Stimulated activated naive CD8-positive, alpha-beta T cell treated with anti-CD3 and anti-CD28 coated beads, Interleukin-15, amount 100 ng/mL, for 72 hours (primary cell): ENCODE results near the gene MUC21.
"Not testable (repeated sequence)": the region's sequence is repeated elsewhere in the genome, so short reads cannot be mapped to it uniquely, and the experiment has no call there.

Experiments used
- ATAC-seq: fragments of 150-1000 bp; cut with Tn5 transposase; 2 replicates; pipeline ENCODE4 v1.10.0; 2021; ENCODE audit warnings: mild to moderate bottlenecking, moderate library complexity
- DNase-seq, 2 donors: peaks; one replicate each; pipeline ENCODE4 v3.0.0; 2021 to 2022
- H3K27ac Mint-ChIP-seq, 2 donors: one replicate each; pipeline ENCODE4 v1.8.0; 2022; ENCODE audit warnings: mild to moderate bottlenecking in 2 of 2, mixed read lengths in 2 of 2, moderate library complexity in 2 of 2
- H3K27me3 Mint-ChIP-seq: one replicate; pipeline ENCODE4 v1.8.0; 2022; ENCODE audit warnings: mixed read lengths
- H3K4me1 Mint-ChIP-seq: one replicate; pipeline ENCODE4 v1.8.0; 2022; ENCODE audit warnings: mild to moderate bottlenecking, mixed read lengths
- H3K4me3 Mint-ChIP-seq, 2 donors: one replicate each; pipeline ENCODE4 v1.8.0; 2022; ENCODE audit warnings: mild to moderate bottlenecking in 2 of 2, mixed read lengths in 2 of 2, moderate library complexity in 1 of 2
- H3K9me3 Mint-ChIP-seq, 2 donors: one replicate each; pipeline ENCODE4 v1.8.0; 2022; ENCODE audit warnings: mixed read lengths in 2 of 2

Gene MUC21

DNA sequence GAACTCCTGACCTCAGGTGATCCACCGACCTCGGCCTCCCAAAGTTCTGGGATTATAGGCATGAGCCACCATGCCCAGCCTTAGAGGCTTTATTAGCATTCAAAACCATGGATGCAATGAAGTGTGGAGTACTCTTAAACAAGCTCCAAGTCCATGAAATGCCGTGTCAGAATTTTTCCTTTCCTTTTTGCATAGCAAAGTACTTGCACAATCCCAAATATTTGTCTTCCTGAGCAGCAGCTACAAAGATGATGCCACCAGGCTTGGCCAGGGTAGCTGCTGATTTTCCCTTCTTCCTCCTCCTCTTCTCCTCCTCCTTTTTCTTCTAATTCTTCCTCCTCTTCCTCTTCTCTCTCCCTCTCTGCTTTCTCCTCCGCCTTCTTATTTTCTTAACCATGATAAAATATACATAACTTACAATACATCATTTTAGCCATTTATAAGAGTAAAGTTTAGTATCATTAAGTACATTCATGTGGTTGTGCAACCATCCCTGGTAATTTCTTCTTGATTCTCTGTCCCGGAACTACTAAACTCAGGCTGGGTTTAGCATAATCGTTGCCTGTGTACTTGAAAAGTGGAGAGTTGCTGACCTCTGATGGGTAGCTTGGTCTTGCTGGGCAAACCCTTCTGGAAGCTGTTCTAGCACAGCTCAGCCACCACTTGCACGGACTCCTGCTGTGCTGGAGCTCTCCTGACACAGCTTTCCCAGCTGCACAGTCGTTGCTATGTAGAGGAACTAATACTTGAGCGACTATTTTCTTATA, 22.4 kb upstream of the MUC21 start:
- H3K4me3 Mint-ChIP-seq = no peak overlapping the region
- H3K4me1 Mint-ChIP-seq = peaks cover 21% of the 10 kb centered on the region
- H3K27ac Mint-ChIP-seq = no peak overlapping the region
- DNase-seq (no peak), ATAC-seq (no peak)
- peaks cover 38% of the 10 kb centered on the region for H3K27me3 Mint-ChIP-seq
- H3K9me3 Mint-ChIP-seq = no peaks in the 10 kb centered on the region

- no peak for ATAC-seq
- H3K4me1 Mint-ChIP-seq = peaks cover 21% of the 10 kb centered on the region
- H3K4me3 Mint-ChIP-seq = no peak overlapping the region
- H3K27me3 Mint-ChIP-seq = peaks cover 38% of the 10 kb centered on the region
- DNase-seq = no peak
- H3K27ac Mint-ChIP-seq = no peak overlapping the region
- no peaks in the 10 kb centered on the region for H3K9me3 Mint-ChIP-seq
Measured at GRCh38 chr6:30962716-30963115, 20.8 kb upstream of the MUC21 start.

DNA sequence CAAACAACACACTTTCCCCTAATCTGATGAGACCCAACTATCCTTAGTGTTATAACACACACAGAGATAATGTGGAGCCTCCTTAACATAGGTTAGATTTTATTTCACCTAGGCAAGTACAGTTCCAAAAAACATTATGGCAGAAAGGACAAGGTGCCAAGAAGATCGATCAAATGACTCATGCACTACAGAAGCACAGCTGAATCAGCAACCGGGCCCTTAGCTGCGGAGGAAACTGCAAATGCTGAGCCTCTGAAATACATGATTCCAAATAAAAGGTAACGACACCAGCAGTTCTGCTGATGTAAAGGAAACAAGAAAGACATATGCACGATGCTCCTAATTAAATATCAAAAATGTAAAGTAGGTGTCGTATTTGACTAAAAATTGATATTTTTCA, 19.9 kb upstream of the MUC21 start:
- no peak overlapping the region for H3K27ac Mint-ChIP-seq
- H3K4me1 Mint-ChIP-seq = peaks cover 21% of the 10 kb centered on the region
- peaks cover 38% of the 10 kb centered on the region for H3K27me3 Mint-ChIP-seq
- ATAC-seq (no peak), DNase-seq (no peak)
- no peaks in the 10 kb centered on the region for H3K9me3 Mint-ChIP-seq
- H3K4me3 Mint-ChIP-seq = no peak overlapping the region

DNA sequence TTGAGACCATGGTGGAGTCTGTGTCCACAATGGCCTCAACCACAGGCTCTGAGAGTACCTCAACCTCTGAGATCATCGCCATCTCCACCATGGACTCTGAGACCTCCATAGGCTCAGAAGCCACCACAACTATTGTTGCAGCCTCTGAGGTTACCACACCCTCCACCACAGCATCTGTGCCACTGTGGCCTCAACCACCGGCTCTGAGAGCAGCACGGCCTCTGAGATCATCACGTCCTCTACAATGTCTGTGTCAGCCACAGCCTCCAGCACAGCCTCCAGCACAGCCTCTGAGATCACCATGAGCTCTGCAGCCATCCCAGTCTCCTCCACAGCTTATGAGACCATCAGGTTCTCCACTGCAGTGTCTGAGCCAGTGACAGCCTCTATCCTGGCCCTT, 19.4 kb upstream of the MUC21 start:
- Mint-ChIP-seq H3K4me3 (no peak overlapping the region), H3K9me3 (no peaks in the 10 kb centered on the region), H3K27me3 (peaks cover 34% of the 10 kb centered on the region), H3K27ac (no peak overlapping the region), H3K4me1 (peaks cover 21% of the 10 kb centered on the region)
- peak; percentile 80 for ATAC-seq
- DNase-seq = peak; percentile 32 to 52

- peaks cover 21% of the 10 kb centered on the region for H3K4me1 Mint-ChIP-seq
- ATAC-seq = peak; percentile 65
- H3K27ac Mint-ChIP-seq = no peak overlapping the region
Measured at GRCh38 chr6:30965140-30965601, 18.3 kb upstream of the MUC21 start.

DNA sequence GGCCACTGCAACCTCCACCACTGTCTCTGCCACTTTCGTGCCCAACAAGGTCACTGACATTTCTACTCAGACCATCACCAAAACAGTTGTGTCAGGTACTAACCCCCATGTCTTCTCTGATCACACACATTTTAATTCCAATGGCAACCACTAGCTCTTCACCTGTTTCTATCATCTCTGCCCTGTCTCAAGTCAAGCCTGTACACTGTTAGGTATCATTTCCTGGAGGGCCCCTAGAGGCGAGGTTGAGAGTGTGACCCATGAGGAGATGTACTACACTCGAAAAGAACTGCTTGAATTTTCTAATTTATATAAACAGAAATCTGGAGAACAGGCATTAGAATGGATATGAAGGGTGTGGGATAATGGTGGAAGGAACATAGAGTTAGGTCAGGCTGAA, 17.4 kb upstream of the MUC21 start:
- DNase-seq (no peak), ATAC-seq (no peak)
- H3K9me3 Mint-ChIP-seq = no peaks in the 10 kb centered on the region
- no peak overlapping the region for H3K4me3 Mint-ChIP-seq
- peaks cover 21% of the 10 kb centered on the region for H3K4me1 Mint-ChIP-seq
- peaks cover 28% of the 10 kb centered on the region for H3K27me3 Mint-ChIP-seq
- H3K27ac Mint-ChIP-seq = no peak overlapping the region

More at GRCh38 chr6:30965140-30965601, 18.3 kb upstream of the MUC21 start:
- peaks cover 28% of the 10 kb centered on the region for H3K27me3 Mint-ChIP-seq
- H3K9me3 Mint-ChIP-seq = no peaks in the 10 kb centered on the region
- DNase-seq = peak; percentile 10 to 23
- no peak overlapping the region for H3K4me3 Mint-ChIP-seq

GRCh38 chr6:30969171-30969570, 14.3 kb upstream of the MUC21 start:
- not testable (repeated sequence) for DNase-seq, H3K4me3 Mint-ChIP-seq, H3K9me3 Mint-ChIP-seq, ATAC-seq
- Mint-ChIP-seq H3K27ac (peak overlapping the region in 1 of 2 donors; percentile 7), H3K4me1 (peaks cover 18% of the 10 kb centered on the region), H3K27me3 (peaks cover 34% of the 10 kb centered on the region)

DNA sequence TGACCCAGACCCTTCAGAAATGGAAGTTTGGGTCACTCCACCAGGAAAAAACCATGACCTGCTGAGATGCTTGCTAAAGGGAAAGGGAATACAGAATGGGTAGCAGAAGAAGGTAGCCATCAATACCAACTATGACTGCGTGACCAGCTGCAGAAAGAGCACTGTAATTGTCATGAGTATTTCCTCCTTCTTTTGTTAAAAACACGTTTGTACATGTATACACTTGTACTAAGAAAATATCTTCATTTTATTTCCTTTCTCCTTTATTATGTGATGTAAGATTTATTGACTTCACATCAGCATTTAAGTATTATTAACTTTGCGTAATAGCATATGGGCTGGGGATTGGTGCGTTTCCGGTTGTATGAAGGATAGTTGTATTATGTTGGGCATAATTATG, 12.6 kb upstream of the MUC21 start:
- no peak for ATAC-seq
- no peak overlapping the region for H3K27ac Mint-ChIP-seq
- H3K27me3 Mint-ChIP-seq = peaks cover 16% of the 10 kb centered on the region
- H3K4me3 Mint-ChIP-seq = no peak overlapping the region
- no peaks in the 10 kb centered on the region for H3K9me3 Mint-ChIP-seq
- H3K4me1 Mint-ChIP-seq = peaks cover under 1% of the 10 kb centered on the region
- no peak for DNase-seq

GRCh38 chr6:30972816-30973215, 10.7 kb upstream of the MUC21 start:
- Mint-ChIP-seq H3K27ac (no peak overlapping the region), H3K4me1 (no peaks in the 10 kb centered on the region), H3K4me3 (no peak overlapping the region), H3K9me3 (no peaks in the 10 kb centered on the region), H3K27me3 (peaks cover 10% of the 10 kb centered on the region)
- no peak for DNase-seq
- no peak for ATAC-seq

DNA sequence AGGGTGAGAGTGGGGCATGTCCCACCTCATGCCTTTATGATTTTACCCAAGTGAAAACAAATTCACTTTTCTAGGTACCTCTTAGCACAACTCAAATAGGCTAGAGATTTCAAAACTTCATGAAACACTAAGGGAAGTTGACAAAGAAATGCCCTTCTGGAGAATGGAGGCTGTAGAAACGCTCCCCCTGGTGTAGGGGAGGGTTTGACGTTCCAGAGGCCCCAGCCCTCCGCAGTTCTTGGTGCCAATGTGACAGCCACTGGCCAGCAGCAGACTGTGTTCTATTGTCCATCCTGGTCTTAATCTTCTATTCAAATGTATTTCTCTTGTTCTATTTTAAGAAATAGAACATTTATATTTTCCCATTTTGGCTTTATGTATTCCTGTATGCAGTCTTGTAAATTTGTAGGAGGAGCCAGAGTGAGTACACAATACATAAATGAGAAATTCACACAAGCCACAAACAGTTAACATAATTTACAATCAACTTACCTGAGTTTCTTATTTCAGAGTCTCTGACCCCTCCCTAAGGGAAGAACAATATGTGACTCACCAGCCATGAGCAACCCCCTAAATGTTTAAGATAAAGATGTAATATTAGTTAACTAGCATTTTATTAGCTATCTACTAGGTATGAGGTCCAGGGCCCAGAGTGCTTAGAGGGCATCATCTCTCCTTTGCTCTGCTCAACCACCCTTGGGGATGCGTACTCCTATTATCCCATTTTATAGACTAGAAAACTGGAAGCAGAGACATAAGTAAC, 8.8 kb upstream of the MUC21 start:
- ATAC-seq = no peak
- H3K4me3 Mint-ChIP-seq = no peak overlapping the region
- H3K27ac Mint-ChIP-seq = no peak overlapping the region
- H3K27me3 Mint-ChIP-seq = peaks cover 17% of the 10 kb centered on the region
- DNase-seq = no peak
- no peaks in the 10 kb centered on the region for H3K9me3 Mint-ChIP-seq
- no peaks in the 10 kb centered on the region for H3K4me1 Mint-ChIP-seq

GRCh38 chr6:30979141-30979540, 4.4 kb upstream of the MUC21 start:
- H3K27me3 Mint-ChIP-seq = peaks cover 36% of the 10 kb centered on the region
- no peak for ATAC-seq
- no peak overlapping the region for H3K4me3 Mint-ChIP-seq
- no peak overlapping the region for H3K27ac Mint-ChIP-seq
- DNase-seq = no peak
- H3K4me1 Mint-ChIP-seq = peaks cover 12% of the 10 kb centered on the region
- no peaks in the 10 kb centered on the region for H3K9me3 Mint-ChIP-seq

DNA sequence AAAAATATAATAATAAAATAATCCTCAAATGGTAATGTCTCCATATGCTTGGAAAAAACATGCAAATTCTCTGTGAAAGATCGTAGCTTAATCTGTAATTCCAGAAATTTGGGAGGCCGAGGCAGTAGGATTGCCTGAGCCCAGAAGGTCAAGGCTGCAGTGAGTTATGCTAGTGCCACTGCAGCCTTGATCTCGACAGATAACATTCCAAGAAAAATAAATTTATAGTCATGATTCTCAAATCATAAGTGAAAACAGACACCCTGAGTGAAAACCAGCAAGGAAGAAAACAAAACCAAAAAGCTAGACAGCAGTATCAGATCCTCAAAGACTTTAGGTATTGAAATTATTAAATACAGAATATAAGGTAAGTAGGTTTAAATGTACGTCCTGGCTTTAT, 3.8 kb upstream of the MUC21 start:
- Mint-ChIP-seq H3K4me3 (no peak overlapping the region), H3K9me3 (no peaks in the 10 kb centered on the region), H3K27me3 (peaks cover 36% of the 10 kb centered on the region), H3K27ac (no peak overlapping the region), H3K4me1 (peaks cover 12% of the 10 kb centered on the region)
- ATAC-seq (no peak), DNase-seq (no peak)

GRCh38 chr6:30981942-30982772, 1.4 kb upstream of the MUC21 start:
- Mint-ChIP-seq H3K4me3 (no peak overlapping the region), H3K27me3 (peaks cover 36% of the 10 kb centered on the region), H3K27ac (no peak overlapping the region), H3K9me3 (no peaks in the 10 kb centered on the region), H3K4me1 (peaks cover 33% of the 10 kb centered on the region)
- DNase-seq = no peak
- ATAC-seq = no peak

GRCh38 chr6:30985490-30985889, 2.0 kb downstream of the MUC21 start:
- H3K27ac Mint-ChIP-seq = peak overlapping the region in 1 of 2 donors; percentile 45
- H3K9me3 Mint-ChIP-seq = no peaks in the 10 kb centered on the region
- no peak overlapping the region for H3K4me3 Mint-ChIP-seq

DNA sequence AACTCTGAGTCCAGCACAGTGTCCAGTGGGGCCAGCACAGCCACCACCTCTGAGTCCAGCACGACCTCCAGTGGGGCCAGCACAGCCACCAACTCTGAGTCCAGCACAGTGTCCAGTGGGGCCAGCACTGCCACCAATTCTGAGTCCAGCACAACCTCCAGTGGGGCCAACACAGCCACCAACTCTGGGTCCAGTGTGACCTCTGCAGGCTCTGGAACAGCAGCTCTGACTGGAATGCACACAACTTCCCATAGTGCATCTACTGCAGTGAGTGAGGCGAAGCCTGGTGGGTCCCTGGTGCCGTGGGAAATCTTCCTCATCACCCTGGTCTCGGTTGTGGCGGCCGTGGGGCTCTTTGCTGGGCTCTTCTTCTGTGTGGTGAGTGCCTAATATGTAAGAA, 3.8 kb downstream of the MUC21 start:
- ATAC-seq = no peak
- peak overlapping the region in 1 of 2 donors; percentile 13 for H3K27ac Mint-ChIP-seq
- H3K27me3 Mint-ChIP-seq = peaks cover 15% of the 10 kb centered on the region

More at GRCh38 chr6:30985490-30985889, 2.0 kb downstream of the MUC21 start:
- DNase-seq (peak in 1 of 2 donors; percentile 37), ATAC-seq (peak; percentile 95)
- Mint-ChIP-seq H3K4me1 (peaks cover 41% of the 10 kb centered on the region), H3K27me3 (peaks cover 26% of the 10 kb centered on the region)

More for the DNA sequence above, 3.8 kb downstream of the MUC21 start:
- Mint-ChIP-seq H3K9me3 (no peaks in the 10 kb centered on the region), H3K4me3 (no peak overlapping the region), H3K4me1 (peaks cover 53% of the 10 kb centered on the region)
- no peak for DNase-seq
